B cell (primary cell): Measurements from ENCODE around the gene ACAD10. TPM values are rescaled to one million over a fixed set of nuclear protein-coding genes. Genes with fewer than 3 reads are reported as not detected.

Source experiments
- ATAC-seq: fragments of 200-7000 bp; cut with Tn5 transposase; one replicate; pipeline ENCODE4 v1.10.0; 2021; ENCODE audit warnings: low read depth, mild to moderate bottlenecking, moderate number of reproducible peaks, moderate library complexity
- CTCF ChIA-PET: fragments of 350-600 bp; sonication (Branson Sonifier 250); formaldehyde crosslinking; loops from one replicate; lab custom pipeline; 2021; ENCODE audit warnings: antibody characterized with exemption, inconsistent platforms; lab: Charles Lee
- POLR2A ChIA-PET: fragments of 350-600 bp; sonication (Branson Sonifier 250); formaldehyde crosslinking; loops from one replicate; lab custom pipeline; 2021; ENCODE audit warnings: antibody characterized with exemption; lab: Charles Lee
- DNase-seq: peaks from one replicate; pipeline ENCODE4 v3.0.0; 2013
- H2AFZ ChIP-seq: 2 replicates; pipeline ENCODE4 v1.6.1; 2012; ENCODE audit warnings: mild to moderate bottlenecking, low read depth, low read length; ENCODE audit not compliant: insufficient read depth, poor library complexity, severe bottlenecking
- H3K27ac ChIP-seq, 2 donors: 1 replicate in 1 of 2; 2 replicates in 1 of 2; pipeline ENCODE4 v1.5.1; 2012 to 2013; ENCODE audit warnings: low read length in 2 of 2, mild to moderate bottlenecking in 2 of 2, moderate library complexity in 1 of 2
- H3K27me3 ChIP-seq, 4 experiments: fragments of 200-600 bp in 1 of 4; sonication (generic) in 1 of 4; replicated peaks in 1 of 4; 1 replicate in 2 of 4; 2 replicates in 2 of 4; pipeline versions ENCODE4 v1.6.1 to v1.7.0; 2013 to 2016; ENCODE audit warnings: low read length in 3 of 4, mild to moderate bottlenecking in 2 of 4, mixed read lengths in 1 of 4, moderate library complexity in 1 of 4; ENCODE audit not compliant: insufficient read depth in 4 of 4, control insufficient read depth in 3 of 4; ENCODE audit errors: control extremely low read depth in 1 of 4
- H3K36me3 ChIP-seq, 2 experiments: replicated peaks in 1 of 2; 1 replicate in 1 of 2; 2 replicates in 1 of 2; pipeline versions ENCODE4 v1.6.1 to v1.7.1; 2013; ENCODE audit warnings: low read length in 1 of 2; ENCODE audit not compliant: insufficient read depth in 2 of 2, control insufficient read depth in 1 of 2; ENCODE audit errors: control extremely low read depth in 1 of 2, extremely low read depth in 1 of 2
- H3K4me1 ChIP-seq, 2 donors: fragments of 200-600 bp in 1 of 2; sonication (generic) in 1 of 2; 1 replicate in 1 of 2; 2 replicates in 1 of 2; pipeline versions ENCODE4 v1.5.1 to v1.6.1; 2013 to 2017; ENCODE audit warnings: low read length in 2 of 2; ENCODE audit not compliant: control insufficient read depth in 2 of 2, insufficient read depth in 2 of 2
- H3K4me2 ChIP-seq: replicated peaks from 2 replicates; pipeline ENCODE3; 2012; ENCODE audit warnings: mild to moderate bottlenecking, low read depth, low read length; ENCODE audit not compliant: poor library complexity, severe bottlenecking
- H3K4me3 ChIP-seq, 5 experiments: fragments of 200-600 bp in 1 of 5; sonication (generic) in 1 of 5; 1 replicate in 3 of 5; 2 replicates in 2 of 5; pipeline versions ENCODE4 v1.5.1 to v1.7.0; 2011 to 2016; ENCODE audit warnings: low read length in 4 of 5, mild to moderate bottlenecking in 4 of 5, low read depth in 2 of 5, control low read depth in 1 of 5, moderate library complexity in 1 of 5; ENCODE audit not compliant: insufficient read depth in 1 of 5; ENCODE audit errors: control extremely low read depth in 1 of 5, extremely low read depth in 1 of 5
- H3K79me2 ChIP-seq: fragments of 200-600 bp; sonication (generic); one replicate; pipeline ENCODE4 v1.6.0; 2016; ENCODE audit warnings: low read length; ENCODE audit not compliant: control insufficient read depth, insufficient read depth
- H3K9ac ChIP-seq: fragments of 200-600 bp; sonication (generic); 2 replicates; pipeline ENCODE4 v1.6.1; 2017; ENCODE audit warnings: mild to moderate bottlenecking, low read length, moderate library complexity
- H3K9me3 ChIP-seq, 3 donors: one replicate each; pipeline versions ENCODE4 v1.6.1 to v1.7.1; 2013; ENCODE audit warnings: low read length in 2 of 3; ENCODE audit not compliant: control insufficient read depth in 2 of 3, insufficient read depth in 1 of 3; ENCODE audit errors: control extremely low read depth in 1 of 3
- H4K20me1 ChIP-seq: 2 replicates; pipeline ENCODE4 v1.6.0; 2012; ENCODE audit warnings: mild to moderate bottlenecking, low read length; ENCODE audit not compliant: insufficient read depth, control insufficient read depth, poor library complexity, severe bottlenecking
- H3K27ac Mint-ChIP-seq: one replicate; pipeline ENCODE4 v1.8.0; 2021; ENCODE audit warnings: mixed read lengths
- H3K27me3 Mint-ChIP-seq: one replicate; pipeline ENCODE4 v1.8.0; 2021; ENCODE audit warnings: mixed read lengths
- H3K4me1 Mint-ChIP-seq: one replicate; pipeline ENCODE4 v1.8.0; 2021; ENCODE audit warnings: mixed read lengths
- H3K4me3 Mint-ChIP-seq: one replicate; pipeline ENCODE4 v1.8.0; 2021; ENCODE audit warnings: mixed read lengths
- H3K9me3 Mint-ChIP-seq: one replicate; pipeline ENCODE4 v1.8.0; 2022; ENCODE audit warnings: mixed read lengths; ENCODE audit not compliant: insufficient read depth
- CTCF ChIP-seq: fragments of 200-600 bp; IDR thresholded peaks from one replicate; pipeline ENCODE4 v1.8.0; 2022; ENCODE audit warnings: antibody characterized with exemption, mild to moderate bottlenecking
- EZH2 ChIP-seq: IDR thresholded peaks from 2 replicates; pipeline ENCODE4 v1.6.1; 2012; ENCODE audit warnings: borderline replicate concordance, low read depth, mild to moderate bottlenecking, moderate library complexity, low read length; ENCODE audit not compliant: insufficient read depth, poor library complexity, severe bottlenecking
- WGBS: methylation state at CpG from one replicate; pipeline ENCODE4 v1.1.5; 2013; ENCODE audit warnings: missing lambda C conversion rate; ENCODE audit not compliant: insufficient coverage; 5-methylcytosine and 5-hydroxymethylcytosine counted together
- intact Hi-C: fragments of 100-400 bp; cut with micrococcal nuclease; formaldehyde crosslinking; loops from one replicate; pipeline ENCODE4 v1.10.0; 2022
- polyA plus RNA-seq: library from polyadenylated mRNA; depleted of rRNA; stranded (reverse); fragments of >200 nt; gene quantifications from 2 replicates; pipeline ENCODE4 v1.2.3, GENCODE V29; 2012
- total RNA-seq, 2 donors: library from RNA; stranded (reverse); fragments of 120-200 nt in 1 of 2; gene quantifications; 1 replicate in 1 of 2; 2 replicates in 1 of 2; pipeline versions ENCODE4 v1.2.3 to v1.2.4, GENCODE V29; 2013 to 2022

ACAD10 gene
- total and polyA plus RNA-seq, 2 donors (not counting 1 experiment from before 2014, with no cell fraction given) = 38.1 to 48.6 TPM

- Histone ChIP-seq H3K27ac (no peak overlapping the region), H3K4me1 (no peaks in the 10 kb centered on the region), H3K9ac (no peak overlapping the region), H3K4me2 (no peak overlapping the region), H3K36me3 (peaks cover 0 to 9% of the 10 kb centered on the region in 2 experiments), H3K4me3 (no peak overlapping the region), H2AFZ (no peak overlapping the region), H3K79me2 (no peaks in the 10 kb centered on the region), H3K9me3 (no peaks in the 10 kb centered on the region), H3K27me3 (no peaks in the 10 kb centered on the region), H4K20me1 (no peaks in the 10 kb centered on the region)
- CTCF ChIA-PET = interaction anchor here (10.8 kb wide), 1 partner anchor 38 kb away, joined by 98 read pairs; no protein-coding TSS in a partner anchor
- no peaks in the 10 kb centered on the region for H3K27me3 Mint-ChIP-seq
- H3K4me3 Mint-ChIP-seq = no peak overlapping the region
- DNase-seq (no peak), ATAC-seq (no peak)
- TF ChIP-seq CTCF (no peak), EZH2 (no peak)
- H3K4me1 Mint-ChIP-seq = no peaks in the 10 kb centered on the region
- H3K27ac Mint-ChIP-seq = no peak overlapping the region
- 98% methylated on average over 27 of the region's 27 CpGs for WGBS
- POLR2A ChIA-PET = no interaction called here
- intact Hi-C loops = no loop called here
- no peaks in the 10 kb centered on the region for H3K9me3 Mint-ChIP-seq
Observed at GRCh38 chr12:111792155-111792855, 106.5 kb downstream of the ACAD10 start.

DNA sequence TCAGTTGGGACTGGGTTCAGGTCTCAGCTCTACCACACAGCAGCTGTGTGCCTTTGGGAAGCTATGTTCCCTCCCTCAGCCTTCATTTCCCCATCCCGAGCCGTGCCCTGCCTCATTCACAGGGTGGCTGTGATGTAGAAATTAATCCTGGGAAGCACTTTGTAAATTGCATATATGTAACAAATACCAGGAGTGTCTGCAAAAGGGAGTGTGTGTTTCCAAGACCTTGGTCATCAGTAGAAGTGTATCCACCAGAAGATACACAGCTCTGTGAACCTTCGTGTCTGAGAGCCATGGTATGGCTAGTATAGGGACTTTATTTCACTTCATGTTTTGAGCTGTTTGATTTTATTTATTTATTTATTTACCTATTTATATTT is 107.0 kb downstream of the ACAD10 start:
- Histone ChIP-seq H2AFZ (no peak overlapping the region), H3K9ac (no peak overlapping the region), H3K27me3 (no peaks in the 10 kb centered on the region), H3K4me2 (no peak overlapping the region), H3K4me3 (no peak overlapping the region), H3K9me3 (no peaks in the 10 kb centered on the region), H3K27ac (no peak overlapping the region), H3K79me2 (no peaks in the 10 kb centered on the region), H4K20me1 (no peaks in the 10 kb centered on the region), H3K36me3 (peaks cover 0 to 11% of the 10 kb centered on the region in 2 experiments), H3K4me1 (no peaks in the 10 kb centered on the region)
- ChIA-PET POLR2A (no interaction called here), CTCF (interaction anchor here (0.9 to 10.8 kb wide), 2 partner anchors 33 to 39 kb away, joined by 3 to 98 read pairs; no protein-coding TSS in a partner anchor)
- TF ChIP-seq EZH2 = no peak
- TF ChIP-seq CTCF = no peak
- no peak overlapping the region for H3K27ac Mint-ChIP-seq
- intact Hi-C loops = no loop called here
- no peaks in the 10 kb centered on the region for H3K9me3 Mint-ChIP-seq
- no peak for ATAC-seq
- no peak for DNase-seq
- no peaks in the 10 kb centered on the region for H3K4me1 Mint-ChIP-seq
- no peaks in the 10 kb centered on the region for H3K27me3 Mint-ChIP-seq
- H3K4me3 Mint-ChIP-seq = no peak overlapping the region
- no CpG with 5 or more reads among the region's 3 CpGs for WGBS
